Measurements from ENCODE around the gene CD53. TPM values are rescaled to one million over a fixed set of nuclear protein-coding genes. Genes with fewer than 3 reads are reported as not detected.
A peak's percentile ranks its signal among the peaks of the same experiment; 100 is the strongest.

The CD53 gene
- total and polyA plus RNA-seq, 9 of the 15 experiments (the other 6 are each of a cell fraction or from before 2014, with no cell fraction given): 63.5 to 220 (median 131) TPM

- Histone ChIP-seq H4K20me1 (replicated peaks; ENCODE audit: control insufficient read depth, insufficient read depth, low read length) (no peaks in the 10 kb centered on the region), H2AFZ (ENCODE audit: low read depth, low read length) (peak overlapping the region; percentile 78), H3K9me3 (replicated peaks; ENCODE audit: control insufficient read depth, insufficient read depth, low read depth, low read length) (no peaks in the 10 kb centered on the region), H3K27ac (ENCODE audit: extremely low read depth, low read depth, low read length) (no peak overlapping the region), H3K27me3 (ENCODE audit: control insufficient read depth in 2 of 2, insufficient read depth in 2 of 2, low read length in 2 of 2) (no peaks in the 10 kb centered on the region), H3K4me1 (replicated peaks in 1 of 2; ENCODE audit: control insufficient read depth in 2 of 2, insufficient read depth in 2 of 2, low read length in 2 of 2) (peaks cover 0 to 3% of the 10 kb centered on the region in 2 experiments; a peak in 1 of 5 replicates), H3K4me3 (no peak overlapping the region), H3K4me2 (ENCODE audit: insufficient read depth, low read length) (no peak overlapping the region), H3K79me2 (ENCODE audit: control insufficient read depth, insufficient read depth, low read length) (no peaks in the 10 kb centered on the region), H3K36me3 (ENCODE audit: control insufficient read depth, insufficient read depth, low read length) (no peaks in the 10 kb centered on the region), H3K9ac (ENCODE audit: insufficient read depth in 1 of 2, low read depth in 2 of 2, low read length in 2 of 2) (no peak overlapping the region), H3K9me1 (ENCODE audit: control insufficient read depth, insufficient read depth, low read length) (no peaks in the 10 kb centered on the region)
- 90% methylated on average over 1 of the region's 1 CpG for WGBS (ENCODE audit: insufficient coverage, low coverage, missing lambda C conversion rate)
- CTCF ChIA-PET (ENCODE audit: low intra/inter-chr PET ratio): no interaction called here
- no peak for DNase-seq (ENCODE audit: extremely low read depth in 1 of 4, low spot score in 3 of 4)
- intact Hi-C loops (cut with micrococcal nuclease) (no loop called here), in situ Hi-C loops (cut with MboI) (no loop called here)
- ATAC-seq: no peak
- no peak for TF ChIP-seq WHSC1 (IDR thresholded peaks at IDR 0.05; ENCODE audit: low read length)
- POLR2A ChIA-PET: interaction anchor here (1.8 kb wide), 1 partner anchor 11 kb away, joined by 3 read pairs; no protein-coding TSS in a partner anchor
- BruUV-seq (replicated peaks): no TSS peak
- FAIRE-seq: no peak
Observed at GRCh38 chr1:110928191-110928590, 55.2 kb downstream of the CD53 start.

- no peaks in the 10 kb centered on the region for H4K20me1 ChIP-seq (replicated peaks; ENCODE audit: control insufficient read depth, insufficient read depth, low read length)
- intact Hi-C loops (cut with micrococcal nuclease): no loop called here
- no peak overlapping the region for H3K4me3 ChIP-seq
- ChIA-PET POLR2A (no interaction called here), CTCF (ENCODE audit: low intra/inter-chr PET ratio) (no interaction called here)
- FAIRE-seq: no peak
- H3K36me3 ChIP-seq (ENCODE audit: control insufficient read depth, insufficient read depth, low read length): no peaks in the 10 kb centered on the region
- H3K27me3 ChIP-seq (ENCODE audit: control insufficient read depth in 2 of 2, insufficient read depth in 2 of 2, low read length in 2 of 2): no peaks in the 10 kb centered on the region
- 4% methylated on average over 2 of the region's 2 CpGs for WGBS (ENCODE audit: insufficient coverage, low coverage, missing lambda C conversion rate)
- ATAC-seq: no peak
- no peaks in the 10 kb centered on the region for H3K9me3 ChIP-seq (replicated peaks; ENCODE audit: control insufficient read depth, insufficient read depth, low read depth, low read length)
- in situ Hi-C loops (cut with MboI): no loop called here
- no peak overlapping the region for H3K9ac ChIP-seq (ENCODE audit: insufficient read depth in 1 of 2, low read depth in 2 of 2, low read length in 2 of 2)
- no peak overlapping the region for H3K27ac ChIP-seq (ENCODE audit: extremely low read depth, low read depth, low read length)
- no peaks in the 10 kb centered on the region for H3K9me1 ChIP-seq (ENCODE audit: control insufficient read depth, insufficient read depth, low read length)
- DNase-seq (ENCODE audit: extremely low read depth in 1 of 4, low spot score in 3 of 4): no peak
- BruUV-seq (replicated peaks): no TSS peak
- H3K79me2 ChIP-seq (ENCODE audit: control insufficient read depth, insufficient read depth, low read length): no peaks in the 10 kb centered on the region
- H2AFZ ChIP-seq (ENCODE audit: low read depth, low read length): no peak overlapping the region
- no peak overlapping the region for H3K4me2 ChIP-seq (ENCODE audit: insufficient read depth, low read length)
- H3K4me1 ChIP-seq (replicated peaks in 1 of 2; ENCODE audit: control insufficient read depth in 2 of 2, insufficient read depth in 2 of 2, low read length in 2 of 2): peaks cover 0 to 3% of the 10 kb centered on the region in 2 experiments; a peak in 1 of 5 replicates
- TF ChIP-seq ZNF449 (CRISPR knock-in tag; IDR thresholded peaks at IDR 0.05): no peak
- TF ChIP-seq GMEB1 (CRISPR knock-in tag; IDR thresholded peaks at IDR 0.05): no peak
- TF ChIP-seq ZNF551 (CRISPR knock-in tag; IDR thresholded peaks at IDR 0.05): no peak
- TF ChIP-seq FOXA1 (IDR thresholded peaks at IDR 0.05; ENCODE audit: borderline replicate concordance): no peak
- TF ChIP-seq CUX1 (CRISPR knock-in tag; IDR thresholded peaks at IDR 0.05): no peak
- TF ChIP-seq EZH2 (IDR thresholded peaks at IDR 0.05; ENCODE audit: borderline replicate concordance, low read depth, low read length): no peak
- peak; percentile 96 for TF ChIP-seq ZNF146 (CRISPR knock-in tag; IDR thresholded peaks at IDR 0.05; ENCODE audit: unreplicated experiment)
Observed at GRCh38 chr1:110928904-110929303, 56.0 kb downstream of the CD53 start.

Data from K562 (cell line).